Common myeloid progenitor, CD34-positive (primary cell): ENCODE results near the gene INSR.

Experiments
- CTCF ChIA-PET: fragments of 350-600 bp; sonication (Branson Sonifier 250); formaldehyde crosslinking; loops from one replicate; lab custom pipeline; 2021; ENCODE audit warnings: antibody characterized with exemption; lab: Charles Lee
- POLR2A ChIA-PET: fragments of 350-600 bp; sonication (Branson Sonifier 250); formaldehyde crosslinking; loops from one replicate; lab custom pipeline; 2021; ENCODE audit warnings: antibody characterized with exemption; lab: Charles Lee
- DNase-seq, 3 donors: peaks; one replicate each; pipeline versions ENCODE4 v3.0.0 to v3.0.0-alpha.2; 2013
- H3K27ac ChIP-seq, 2 experiments: 1 replicate in 1 of 2; 2 replicates in 1 of 2; pipeline ENCODE4 v1.7.0; 2013; ENCODE audit warnings: inconsistent platforms in 2 of 2, low read length in 2 of 2, mild to moderate bottlenecking in 2 of 2, low read depth in 1 of 2, moderate library complexity in 1 of 2; ENCODE audit not compliant: severe bottlenecking in 2 of 2, insufficient read depth in 1 of 2, poor library complexity in 1 of 2
- H3K27me3 ChIP-seq, 5 experiments: replicated peaks in 2 of 5; 1 replicate in 3 of 5; 2 replicates in 2 of 5; pipeline versions ENCODE4 v1.6.1 to v1.7.0; 2013; ENCODE audit warnings: low read length in 4 of 5, mild to moderate bottlenecking in 2 of 5, moderate library complexity in 2 of 5, inconsistent platforms in 1 of 5; ENCODE audit not compliant: insufficient read depth in 5 of 5, control insufficient read depth in 4 of 5
- H3K36me3 ChIP-seq, 4 experiments: 1 replicate in 2 of 4; 2 replicates in 2 of 4; pipeline versions ENCODE4 v1.6.1 to v1.7.0; 2013; ENCODE audit warnings: low read length in 3 of 4, control low read depth in 1 of 4, mild to moderate bottlenecking in 1 of 4; ENCODE audit not compliant: control insufficient read depth in 4 of 4, insufficient read depth in 4 of 4
- H3K4me1 ChIP-seq, 4 experiments: 1 replicate in 3 of 4; 2 replicates in 1 of 4; pipeline versions ENCODE4 v1.6.1 to v1.7.1; 2013; ENCODE audit warnings: low read length in 3 of 4, mild to moderate bottlenecking in 3 of 4, control low read depth in 1 of 4, inconsistent platforms in 1 of 4, moderate library complexity in 1 of 4; ENCODE audit not compliant: control insufficient read depth in 4 of 4, insufficient read depth in 4 of 4; ENCODE audit errors: control extremely low read depth in 1 of 4
- H3K4me3 ChIP-seq, 7 experiments: 1 replicate in 4 of 7; 2 replicates in 3 of 7; pipeline versions ENCODE4 v1.5.1 to v1.7.0; 2013; ENCODE audit warnings: mild to moderate bottlenecking in 7 of 7, low read length in 6 of 7, moderate library complexity in 6 of 7, inconsistent platforms in 2 of 7, low read depth in 2 of 7, control low read depth in 1 of 7; ENCODE audit not compliant: insufficient read depth in 4 of 7, control insufficient read depth in 1 of 7; ENCODE audit errors: extremely low read depth in 1 of 7
- H3K9me3 ChIP-seq, 5 experiments: 1 replicate in 4 of 5; 2 replicates in 1 of 5; pipeline versions ENCODE4 v1.6.1 to v1.7.1; 2013; ENCODE audit warnings: low read length in 4 of 5, mild to moderate bottlenecking in 2 of 5, inconsistent platforms in 1 of 5, low read depth in 1 of 5, moderate library complexity in 1 of 5; ENCODE audit not compliant: control insufficient read depth in 4 of 5, insufficient read depth in 2 of 5; ENCODE audit errors: control extremely low read depth in 1 of 5
- WGBS: methylation state at CpG from one replicate; pipeline ENCODE4 v1.1.5; 2013; ENCODE audit not compliant: insufficient coverage; 5-methylcytosine and 5-hydroxymethylcytosine counted together

Gene INSR

GRCh38 chr19:7288131-7288530 is 6.1 kb downstream of the INSR start:
- Histone ChIP-seq H3K36me3 (peaks cover 0 to 3% (median 0%) of the 10 kb centered on the region in 4 experiments), H3K4me3 (no peak overlapping the region), H3K27me3 (no peaks in the 10 kb centered on the region), H3K4me1 (peaks cover 0 to 7% (median 7%) of the 10 kb centered on the region in 4 experiments), H3K9me3 (no peaks in the 10 kb centered on the region), H3K27ac (no peak overlapping the region)
- POLR2A ChIA-PET, result interaction anchor here (0.7 kb wide), 1 partner anchor 20 kb away, joined by 3 read pairs; no protein-coding TSS in a partner anchor
- no CpG with 5 or more reads among the region's 1 CpG for WGBS
- CTCF ChIA-PET, result no interaction called here
- DNase-seq, result no peak

- POLR2A ChIA-PET, result interaction anchor here (0.7 kb wide), 1 partner anchor 20 kb away, joined by 3 read pairs; no protein-coding TSS in a partner anchor
Observed at GRCh38 chr19:7287722-7288121, 6.5 kb downstream of the INSR start.

GRCh38 chr19:7280940-7281666 is 13.1 kb downstream of the INSR start:
- H3K9me3 ChIP-seq, result no peaks in the 10 kb centered on the region
- CTCF ChIA-PET, result no interaction called here

More at GRCh38 chr19:7287722-7288121, 6.5 kb downstream of the INSR start:
- CTCF ChIA-PET, result no interaction called here
- no peak for DNase-seq
- Histone ChIP-seq H3K27me3 (no peaks in the 10 kb centered on the region), H3K4me1 (peaks cover 0 to 3% (median 3%) of the 10 kb centered on the region in 4 experiments), H3K4me3 (no peak overlapping the region), H3K9me3 (no peaks in the 10 kb centered on the region), H3K36me3 (peaks cover 0 to 3% (median 0%) of the 10 kb centered on the region in 4 experiments), H3K27ac (no peak overlapping the region)
- 96% methylated on average over 10 of the region's 10 CpGs for WGBS

GRCh38 chr19:7272856-7273578 is 21.2 kb downstream of the INSR start:
- WGBS, result 94% methylated on average over 5 of the region's 5 CpGs
- Histone ChIP-seq H3K27me3 (no peaks in the 10 kb centered on the region), H3K9me3 (no peaks in the 10 kb centered on the region), H3K4me3 (no peak overlapping the region), H3K36me3 (no peaks in the 10 kb centered on the region), H3K27ac (no peak overlapping the region), H3K4me1 (peaks cover 0 to 30% (median 2%) of the 10 kb centered on the region in 4 experiments)
- ChIA-PET CTCF (interaction anchor here (1.1 kb wide), 1 partner anchor 197 kb away, joined by 3 read pairs; no protein-coding TSS in a partner anchor), POLR2A (no interaction called here)
- peak in 2 of 3 donors; percentile 40 to 48 for DNase-seq

More at GRCh38 chr19:7280940-7281666, 13.1 kb downstream of the INSR start:
- DNase-seq, result no peak
- Histone ChIP-seq H3K27me3 (no peaks in the 10 kb centered on the region), H3K36me3 (no peaks in the 10 kb centered on the region), H3K27ac (no peak overlapping the region), H3K4me3 (no peak overlapping the region), H3K4me1 (peaks cover 0 to 2% (median 0%) of the 10 kb centered on the region in 4 experiments)
- POLR2A ChIA-PET, result no interaction called here
- WGBS, result 100% methylated on average over 5 of the region's 10 CpGs

GRCh38 chr19:7268705-7269098 is 25.5 kb downstream of the INSR start:
- WGBS, result 100% methylated on average over 1 of the region's 5 CpGs
- Histone ChIP-seq H3K4me1 (peaks cover 0 to 24% (median 2%) of the 10 kb centered on the region in 4 experiments), H3K9me3 (peaks cover 0 to 8% (median 3%) of the 10 kb centered on the region in 5 experiments), H3K4me3 (no peak overlapping the region), H3K27ac (no peak overlapping the region), H3K36me3 (peaks cover 2 to 15% (median 14%) of the 10 kb centered on the region in 4 experiments), H3K27me3 (no peaks in the 10 kb centered on the region)
- ChIA-PET POLR2A (no interaction called here), CTCF (no interaction called here)
- DNase-seq, result no peak

- peak in 2 of 3 donors; percentile 14 to 15 for DNase-seq
- WGBS, result 96% methylated on average over 17 of the region's 22 CpGs
- Histone ChIP-seq H3K27me3 (no peaks in the 10 kb centered on the region), H3K27ac (no peak overlapping the region), H3K9me3 (peaks cover 0 to 8% (median 3%) of the 10 kb centered on the region in 5 experiments), H3K4me3 (no peak overlapping the region), H3K36me3 (peaks cover 2 to 15% (median 14%) of the 10 kb centered on the region in 4 experiments), H3K4me1 (peaks cover 0 to 20% (median under 1%) of the 10 kb centered on the region in 4 experiments)
- CTCF ChIA-PET, result no interaction called here
- POLR2A ChIA-PET, result no interaction called here
Observed at GRCh38 chr19:7267792-7268704, 26.2 kb downstream of the INSR start.
